AG09319 (cell line): Measurements from ENCODE around the gene CIAO3.

Source experiments
- DNase-seq: peaks from one replicate; pipeline ENCODE4 v3.0.0-alpha.2; 2010; ENCODE audit warnings: low read depth; ENCODE audit errors: extremely low read depth
- CTCF ChIP-seq: IDR thresholded peaks from 2 replicates; pipeline ENCODE4 v1.5.1; 2011; ENCODE audit warnings: low read depth, mild to moderate bottlenecking, inconsistent platforms, low read length, moderate library complexity

Gene CIAO3

GRCh38 chr16:704047-704446 is 36.8 kb downstream of the CIAO3 start:
- TF ChIP-seq CTCF, result no peak
- DNase-seq, result no peak

- TF ChIP-seq CTCF, result no peak
- DNase-seq, result no peak
These were observed 37.4 kb downstream of the CIAO3 start for GRCh38 chr16:703406-703805.

DNA sequence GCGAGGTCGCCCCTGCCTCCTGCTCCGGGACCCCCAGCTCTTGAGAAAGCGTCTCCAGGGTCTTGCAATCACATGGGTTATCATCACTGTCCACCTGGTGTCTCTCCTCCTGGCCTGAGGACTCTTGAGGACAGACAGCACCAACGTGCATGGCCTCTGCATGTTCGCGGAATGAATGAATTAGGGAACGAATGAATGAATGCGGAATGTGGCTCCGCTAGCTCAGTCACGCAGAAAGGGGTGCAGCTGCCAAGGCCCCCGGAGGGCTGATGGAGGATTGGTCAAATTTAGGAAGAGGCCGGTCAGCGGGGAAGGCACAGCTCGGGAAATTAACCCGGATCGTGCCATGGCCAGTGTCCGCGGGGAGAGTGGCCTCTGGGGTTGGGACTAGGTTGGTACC is 38.5 kb downstream of the CIAO3 start:
- DNase-seq, result no peak
- no peak for TF ChIP-seq CTCF

- no peak for DNase-seq
- no peak for TF ChIP-seq CTCF
These were observed 39.9 kb downstream of the CIAO3 start for GRCh38 chr16:700684-701584.

- DNase-seq, result no peak
These were observed 41.7 kb downstream of the CIAO3 start for GRCh38 chr16:698911-699671.

DNA sequence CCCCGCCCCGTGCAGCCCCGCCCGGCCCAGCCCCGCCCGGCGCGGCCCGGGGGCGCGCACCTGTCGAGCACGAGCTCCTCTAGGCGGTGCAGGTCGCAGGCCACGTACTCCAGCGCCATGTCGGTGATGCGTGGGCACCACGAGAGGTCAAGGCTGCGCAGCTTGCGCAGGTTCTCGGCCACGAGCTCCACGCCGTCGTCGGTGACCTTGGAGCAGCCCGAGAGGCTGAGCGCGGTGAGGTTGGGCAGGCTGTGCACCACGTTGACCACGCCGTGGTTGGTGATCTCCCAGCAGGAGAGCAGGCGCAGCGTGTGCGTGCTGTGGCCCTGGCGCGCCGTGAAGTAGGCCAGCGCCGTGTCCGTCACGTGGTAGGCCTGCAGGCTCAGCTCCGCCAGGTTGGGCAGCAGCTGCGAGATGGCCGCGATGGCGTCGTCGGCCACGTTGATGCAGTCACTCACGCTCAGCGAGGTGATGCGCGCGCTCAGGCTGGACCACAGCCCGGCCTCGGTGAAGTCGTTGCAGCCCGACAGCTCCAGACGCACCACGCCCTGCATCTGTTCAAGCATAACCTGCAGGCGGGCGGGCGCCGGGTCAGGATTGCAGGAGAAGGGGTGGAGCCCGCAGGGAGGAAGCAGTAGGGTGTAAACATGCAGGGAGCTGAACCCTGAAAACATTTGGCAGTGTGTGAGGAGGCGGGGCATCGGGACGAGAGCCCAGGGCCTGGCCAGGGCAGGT is 45.3 kb downstream of the CIAO3 start:
- TF ChIP-seq CTCF, result no peak
- DNase-seq, result no peak

More at GRCh38 chr16:698911-699671, 41.7 kb downstream of the CIAO3 start:
- TF ChIP-seq CTCF, result no peak
